IMR-90 (cell line): Measurements from ENCODE around the gene BCAR1. TPM values are rescaled to one million over a fixed set of nuclear protein-coding genes. Genes with fewer than 3 reads are reported as not detected.
"Not testable (repeated sequence)": the region's sequence is repeated elsewhere in the genome, so short reads cannot be mapped to it uniquely, and the experiment has no call there.

ENCODE experiments used
- ATAC-seq: fragments of 200-7000 bp; cut with Tn5 transposase; 2 replicates; pipeline ENCODE4 v1.9.1; 2020; ENCODE audit warnings: low read depth, mild to moderate bottlenecking, moderate library complexity
- BruUV-seq: library from RNA; stranded (reverse); fragments of 400-500 nt; replicated peaks from 2 replicates; lab custom pipeline; 2021; lab: Mats Ljungman, UMichigan
- CTCF ChIA-PET: fragments of 300-600 bp; formaldehyde crosslinking; extraction: SDS; loops from one replicate; lab custom pipeline; 2021; ENCODE audit warnings: antibody characterized with exemption; lab: Yijun Ruan, JAX
- POLR2A ChIA-PET: fragments of 300-600 bp; sonication (Branson Sonifier 250); formaldehyde crosslinking; loops from one replicate; lab custom pipeline; 2022; ENCODE audit warnings: antibody characterized with exemption; ENCODE audit not compliant: unreplicated experiment; lab: Charles Lee
- DNase-seq: peaks from one replicate; pipeline ENCODE4 v3.0.0; 2013
- H2AFZ ChIP-seq: replicated peaks from 2 replicates; pipeline ENCODE3; 2013; ENCODE audit warnings: low read length, mild to moderate bottlenecking; ENCODE audit not compliant: poor library complexity
- H2AK5ac ChIP-seq: 2 replicates; pipeline ENCODE4 v1.6.1; 2013; ENCODE audit warnings: low read depth, low read length, inconsistent platforms
- H2AK9ac ChIP-seq: replicated peaks from 2 replicates; pipeline ENCODE3; 2013; ENCODE audit warnings: mild to moderate bottlenecking, low read depth, low read length, moderate library complexity; ENCODE audit not compliant: poor library complexity
- H2BK120ac ChIP-seq: 2 replicates; pipeline ENCODE4 v1.6.1; 2013; ENCODE audit warnings: low read depth, low read length, inconsistent platforms
- H2BK15ac ChIP-seq: 3 replicates; pipeline ENCODE4 v1.6.1; 2013; ENCODE audit warnings: low read depth, low read length, inconsistent platforms
- H2BK20ac ChIP-seq: 2 replicates; pipeline ENCODE4 v1.6.1; 2013; ENCODE audit warnings: low read depth, mild to moderate bottlenecking, inconsistent platforms, low read length, moderate library complexity
- H2BK5ac ChIP-seq: 2 replicates; pipeline ENCODE4 v1.6.1; 2013; ENCODE audit warnings: mild to moderate bottlenecking, low read depth, low read length, inconsistent platforms; ENCODE audit not compliant: poor library complexity, severe bottlenecking
- H3K14ac ChIP-seq: replicated peaks from 2 replicates; pipeline ENCODE4 v1.6.1; 2013; ENCODE audit warnings: low read depth, low read length, inconsistent platforms
- H3K18ac ChIP-seq: 2 replicates; pipeline ENCODE4 v1.6.1; 2013; ENCODE audit warnings: low read depth, low read length, control low read depth
- H3K23ac ChIP-seq: 2 replicates; pipeline ENCODE4 v1.6.1; 2013; ENCODE audit warnings: low read depth, low read length, inconsistent platforms
- H3K27ac ChIP-seq: 2 replicates; pipeline ENCODE4 v1.5.1; 2013; ENCODE audit warnings: mild to moderate bottlenecking, control low read depth, low read length; ENCODE audit not compliant: insufficient read depth
- H3K27me3 ChIP-seq: 2 replicates; pipeline ENCODE4 v1.6.1; 2013; ENCODE audit warnings: low read length; ENCODE audit not compliant: control insufficient read depth, insufficient read depth
- H3K36me3 ChIP-seq: 2 replicates; pipeline ENCODE4 v1.6.1; 2013; ENCODE audit warnings: low read length, mixed read lengths; ENCODE audit not compliant: control insufficient read depth, insufficient read depth
- H3K4ac ChIP-seq: 2 replicates; pipeline ENCODE4 v1.6.1; 2013; ENCODE audit warnings: low read depth, low read length, inconsistent platforms
- H3K4me1 ChIP-seq: 2 replicates; pipeline ENCODE4 v1.6.1; 2013; ENCODE audit warnings: low read length, mixed read lengths; ENCODE audit not compliant: control insufficient read depth, insufficient read depth
- H3K4me2 ChIP-seq: 2 replicates; pipeline ENCODE4 v1.6.1; 2013; ENCODE audit warnings: low read depth, mild to moderate bottlenecking, control low read depth, low read length, moderate library complexity
- H3K4me3 ChIP-seq: 2 replicates; pipeline ENCODE4 v1.5.1; 2013; ENCODE audit warnings: low read depth, mild to moderate bottlenecking, control low read depth, low read length, moderate library complexity; ENCODE audit not compliant: insufficient read depth
- H3K56ac ChIP-seq: 2 replicates; pipeline ENCODE4 v1.6.1; 2013; ENCODE audit warnings: low read length, inconsistent platforms; ENCODE audit not compliant: insufficient read depth; ENCODE audit errors: extremely low read depth
- H3K79me1 ChIP-seq, 2 experiments: 2 replicates each; pipeline ENCODE4 v1.6.1; 2013; ENCODE audit warnings: low read length in 2 of 2, inconsistent platforms in 1 of 2, low read depth in 1 of 2
- H3K9ac ChIP-seq: 2 replicates; pipeline ENCODE4 v1.6.1; 2013; ENCODE audit warnings: low read depth, low read length, control low read depth
- H3K9me1 ChIP-seq: 2 replicates; pipeline ENCODE4 v1.6.1; 2013; ENCODE audit warnings: low read length, inconsistent platforms; ENCODE audit not compliant: insufficient read depth
- H3K9me3 ChIP-seq: 2 replicates; pipeline ENCODE4 v1.6.1; 2013; ENCODE audit warnings: low read length; ENCODE audit not compliant: control insufficient read depth, insufficient read depth
- H4K20me1 ChIP-seq: 2 replicates; pipeline ENCODE4 v1.6.1; 2013; ENCODE audit warnings: low read length, inconsistent platforms; ENCODE audit not compliant: insufficient read depth
- H4K5ac ChIP-seq: 2 replicates; pipeline ENCODE4 v1.6.1; 2013; ENCODE audit warnings: mild to moderate bottlenecking, low read depth, low read length, control low read depth
- H4K8ac ChIP-seq, 2 experiments: 2 replicates each; pipeline ENCODE4 v1.6.1; 2013; ENCODE audit warnings: low read depth in 2 of 2, low read length in 2 of 2, control low read depth in 1 of 2, inconsistent platforms in 1 of 2
- H4K91ac ChIP-seq: 2 replicates; pipeline ENCODE4 v1.6.1; 2013; ENCODE audit warnings: low read depth, low read length, inconsistent platforms; ENCODE audit not compliant: insufficient read depth
- WGBS, 2 experiments: methylation state at CpG; one replicate each; pipeline versions ENCODE4 v1.1.5 to v1.1.7; 2013; ENCODE audit warnings: missing lambda C conversion rate in 2 of 2; ENCODE audit not compliant: insufficient read length in 1 of 2; ENCODE audit errors: extremely low coverage in 2 of 2; 5-methylcytosine and 5-hydroxymethylcytosine counted together
- dilution Hi-C: fragments of 300-500 bp; cut with HindIII; formaldehyde crosslinking; loops from one replicate; pipeline ENCODE4 v1.14.3; 2018; ENCODE audit warnings: low sequenced_read_pairs; ENCODE audit not compliant: unreplicated experiment
- in situ Hi-C: fragments of 300-500 bp; cut with MboI; formaldehyde crosslinking; loops from 3 replicates; pipeline ENCODE4 v1.14.3; 2019; ENCODE audit warnings: low sequenced_read_pairs, inconsistent platforms, mixed read lengths
- intact Hi-C: fragments of 100-400 bp; cut with micrococcal nuclease; formaldehyde crosslinking; loops from 2 replicates; pipeline ENCODE4 v1.10.0; 2022
- polyA plus RNA-seq, 3 experiments: library from polyadenylated mRNA; depleted of rRNA; stranded (reverse); fragments of >200 nt; gene quantifications; 2 replicates each; pipeline ENCODE4 v1.2.3, GENCODE V29; 2012; ENCODE audit warnings: low replicate concordance in 1 of 3
- total RNA-seq: library from RNA; depleted of rRNA; stranded (reverse); fragments of >200 nt; gene quantifications from 2 replicates; pipeline ENCODE4 v1.2.3, GENCODE V29; 2012

Gene BCAR1
- total and polyA plus RNA-seq, 2 of the 4 experiments (the other 2 are of a cell fraction), result 18.1 to 99.4 TPM

DNA sequence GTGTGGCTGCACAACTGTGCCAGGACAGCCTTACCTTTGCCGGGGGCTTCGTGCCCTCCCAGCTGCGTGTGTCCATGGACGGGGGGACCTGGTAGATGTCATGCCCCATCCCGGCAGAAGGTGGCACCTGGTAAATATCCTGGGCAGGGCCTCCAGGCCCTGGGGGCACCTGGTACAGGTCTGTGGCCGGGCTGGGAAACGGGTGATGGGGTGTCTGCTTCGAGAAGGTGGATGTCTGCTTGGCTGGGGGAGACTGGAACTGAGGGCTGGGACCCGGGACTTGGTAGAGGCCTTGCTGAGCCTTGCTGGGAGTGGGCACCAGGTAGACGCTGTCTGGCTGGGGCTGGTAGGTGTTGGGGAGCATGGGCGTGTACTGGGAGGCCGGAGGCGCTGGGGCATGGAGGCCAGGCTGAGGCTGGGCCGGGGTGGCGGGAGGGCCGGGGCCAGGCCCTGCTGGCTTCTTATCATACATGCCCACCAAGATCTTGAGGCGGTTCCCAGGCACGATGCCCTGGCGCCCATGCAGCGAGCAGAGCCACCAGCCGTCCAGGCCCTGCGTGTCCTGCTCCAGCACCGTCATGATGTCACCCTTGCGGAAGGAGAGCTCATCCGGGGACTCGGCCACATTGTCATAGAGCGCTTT, 8.9 kb downstream of the BCAR1 start:
- POLR2A ChIA-PET, result not testable (repeated sequence)
- peak overlapping the region in 1 of 2 experiments; percentile 21; a peak in 1 of 4 replicates for H4K8ac ChIP-seq

More for the DNA sequence above, 8.9 kb downstream of the BCAR1 start:
- H3K79me1 ChIP-seq, result peaks cover 8 to 57% of the 10 kb centered on the region in 2 experiments; a peak in 3 of 4 replicates
- H2BK5ac ChIP-seq, ATAC-seq, H2BK120ac ChIP-seq, H3K23ac ChIP-seq, H2BK20ac ChIP-seq, H3K9ac ChIP-seq, dilution Hi-C loops, H3K4me2 ChIP-seq, intact Hi-C loops, H4K5ac ChIP-seq, CTCF ChIA-PET, H2BK15ac ChIP-seq, DNase-seq, H3K9me3 ChIP-seq, H3K27ac ChIP-seq, H3K27me3 ChIP-seq, H3K56ac ChIP-seq, H2AK9ac ChIP-seq, in situ Hi-C loops, H2AFZ ChIP-seq, H3K4me3 ChIP-seq, H3K18ac ChIP-seq: not testable (repeated sequence)
- WGBS, 2 experiments, result 98% methylated on average over 7 of the region's 27 CpGs; no CpG with 5 or more reads in 1 of the 2 experiments
- peaks cover 26% of the 10 kb centered on the region for H3K9me1 ChIP-seq
- H2AK5ac ChIP-seq, result peak overlapping the region; percentile 57
- peaks cover 57% of the 10 kb centered on the region for H3K4me1 ChIP-seq
- peaks cover 79% of the 10 kb centered on the region for H4K20me1 ChIP-seq
- peaks cover 39% of the 10 kb centered on the region for H3K36me3 ChIP-seq
- H4K91ac ChIP-seq, result 0 out of 2 replicates have a peak overlapping the region, but pooled peaks have one; percentile 11
- H3K4ac ChIP-seq, result peak overlapping the region; percentile 37
- H3K14ac ChIP-seq, result peak overlapping the region; percentile 17; the same call in 1 of the 2 replicates
- TSS peak; percentile 10 for BruUV-seq
